Fibroblast of mammary gland (primary cell): Measurements from ENCODE around the gene ACOT7.

Experiments
- DNase-seq: peaks from one replicate; pipeline ENCODE4 v3.0.0-alpha.2; 2010; ENCODE audit warnings: low read depth
- H3K4me3 ChIP-seq: 2 replicates; pipeline ENCODE4 v1.5.1; 2011; ENCODE audit warnings: low read depth, mild to moderate bottlenecking, low read length, moderate library complexity; ENCODE audit not compliant: control insufficient read depth
- TF ChIP-seq, protein P1 (sequence below): conservative IDR thresholded peaks from 2 replicates; pipeline ENCODE4 v1.5.1; 2011; ENCODE audit warnings: low read depth, low read length, inconsistent platforms; ENCODE audit not compliant: control insufficient read depth, insufficient read depth

ACOT7 gene

DNA sequence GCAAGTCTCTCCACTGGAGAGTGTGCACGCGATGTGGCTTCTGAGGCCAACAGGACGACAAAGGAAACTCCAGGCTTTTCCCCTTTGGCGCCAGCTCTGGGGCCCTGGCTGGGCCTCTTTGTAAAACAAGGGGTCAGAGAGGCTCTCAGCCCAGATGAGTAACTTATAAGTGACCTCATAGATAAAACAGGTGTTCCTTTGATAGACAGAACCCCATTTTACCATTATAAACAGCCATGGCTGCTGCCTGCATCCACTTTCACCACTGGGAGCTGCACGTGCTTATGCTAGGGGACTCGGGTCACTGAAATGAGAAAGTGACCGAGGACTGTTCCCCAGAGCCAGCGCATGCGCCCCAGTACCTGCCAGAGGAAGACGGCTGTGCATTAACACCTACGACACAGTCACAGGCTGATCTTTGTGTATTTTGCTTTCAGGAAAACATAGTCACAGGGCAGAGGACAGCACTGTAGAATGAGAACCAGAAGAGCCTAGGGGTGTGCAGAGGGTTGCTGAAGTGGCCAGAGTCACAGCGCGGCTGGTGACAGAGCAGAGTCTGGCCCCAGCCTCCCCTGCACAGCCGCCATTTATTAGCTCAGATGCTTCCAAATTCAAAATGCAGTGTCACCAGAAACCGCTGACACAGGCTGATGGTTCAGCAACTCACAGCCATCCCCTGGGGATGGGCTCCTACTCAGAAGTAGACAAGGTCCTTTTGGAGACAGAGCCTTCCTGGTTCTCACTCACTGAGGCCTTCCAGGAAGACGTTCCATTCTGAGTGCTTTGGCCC lies 175.0 kb downstream of the ACOT7 start:
- TF ChIP-seq, protein P1, sequence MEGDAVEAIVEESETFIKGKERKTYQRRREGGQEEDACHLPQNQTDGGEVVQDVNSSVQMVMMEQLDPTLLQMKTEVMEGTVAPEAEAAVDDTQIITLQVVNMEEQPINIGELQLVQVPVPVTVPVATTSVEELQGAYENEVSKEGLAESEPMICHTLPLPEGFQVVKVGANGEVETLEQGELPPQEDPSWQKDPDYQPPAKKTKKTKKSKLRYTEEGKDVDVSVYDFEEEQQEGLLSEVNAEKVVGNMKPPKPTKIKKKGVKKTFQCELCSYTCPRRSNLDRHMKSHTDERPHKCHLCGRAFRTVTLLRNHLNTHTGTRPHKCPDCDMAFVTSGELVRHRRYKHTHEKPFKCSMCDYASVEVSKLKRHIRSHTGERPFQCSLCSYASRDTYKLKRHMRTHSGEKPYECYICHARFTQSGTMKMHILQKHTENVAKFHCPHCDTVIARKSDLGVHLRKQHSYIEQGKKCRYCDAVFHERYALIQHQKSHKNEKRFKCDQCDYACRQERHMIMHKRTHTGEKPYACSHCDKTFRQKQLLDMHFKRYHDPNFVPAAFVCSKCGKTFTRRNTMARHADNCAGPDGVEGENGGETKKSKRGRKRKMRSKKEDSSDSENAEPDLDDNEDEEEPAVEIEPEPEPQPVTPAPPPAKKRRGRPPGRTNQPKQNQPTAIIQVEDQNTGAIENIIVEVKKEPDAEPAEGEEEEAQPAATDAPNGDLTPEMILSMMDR, result no peak
- no peak for DNase-seq
- no peak overlapping the region for H3K4me3 ChIP-seq
